ENCODE data around the gene TNNI2. TPM values are rescaled to one million over a fixed set of nuclear protein-coding genes. Genes with fewer than 3 reads are reported as not detected.

Gene TNNI2
- total and polyA plus RNA-seq, 10 of the 15 experiments (the other 5 are each of a cell fraction or from before 2014, with no cell fraction given): 0.14 to 0.79 (median 0.37) TPM; not detected in 4

- TF ChIP-seq ZNF687 (IDR thresholded peaks at IDR 0.05): no peak
- TF ChIP-seq ZNF592 (IDR thresholded peaks at IDR 0.05): no peak
Observed at GRCh38 chr11:1843098-1843473, 4.3 kb downstream of the TNNI2 start (continued).

GRCh38 chr11:1843796-1844195 lies 5.0 kb downstream of the TNNI2 start:
- ChIA-PET RAD21 (ENCODE audit: unreplicated experiment) (no interaction called here), POLR2A (no interaction called here), CTCF (interaction anchor here (0.9 kb wide), 1 partner anchor 39 kb away, joined by 3 read pairs; no protein-coding TSS in a partner anchor), SMC1A (ENCODE audit: uncharacterized antibody, unreplicated experiment) (no interaction called here)
- H3K4me2 ChIP-seq (ENCODE audit: control insufficient read depth, insufficient read depth): no peak overlapping the region
- H3K9me3 ChIP-seq (replicated peaks; ENCODE audit: control insufficient read depth, insufficient read depth, low read length): no peaks in the 10 kb centered on the region
- ATAC-seq (no peak), FAIRE-seq (no peak), DNase-seq (ENCODE audit: low read depth, low spot score) (no peak)
- 83% methylated on average over 8 of the region's 8 CpGs for WGBS (ENCODE audit: insufficient coverage, insufficient replicate concordance, low lambda C conversion rate, missing lambda C conversion rate)
- H3K4me3 ChIP-seq: no peak overlapping the region
- in situ Hi-C loops (cut with MboI) (no loop called here), intact Hi-C loops (cut with micrococcal nuclease; ENCODE audit: unreplicated experiment) (no loop called here)
- peaks cover 28% of the 10 kb centered on the region for H3K4me1 ChIP-seq (ENCODE audit: control insufficient read depth, insufficient read depth, low read length)
- no peaks in the 10 kb centered on the region; a peak in 1 of 4 replicates for H3K27me3 ChIP-seq (replicated peaks in 1 of 2; ENCODE audit: control insufficient read depth in 2 of 2, insufficient read depth in 2 of 2, low read length in 1 of 2)
- H2AFZ ChIP-seq (ENCODE audit: control insufficient read depth, low read depth, low read length): no peak overlapping the region
- no peaks in the 10 kb centered on the region for H3K36me3 ChIP-seq (ENCODE audit: control insufficient read depth in 2 of 2, insufficient read depth in 2 of 2, low read length in 1 of 2)
- H3K9ac ChIP-seq (ENCODE audit: control insufficient read depth, insufficient read depth, low read length): no peak overlapping the region
- no peak overlapping the region for H3K27ac ChIP-seq (ENCODE audit: control insufficient read depth, insufficient read depth)
- BruUV-seq (replicated peaks): no TSS peak
- H3K79me2 ChIP-seq (ENCODE audit: control insufficient read depth, insufficient read depth, low read length): no peaks in the 10 kb centered on the region
- no peaks in the 10 kb centered on the region for H4K20me1 ChIP-seq (ENCODE audit: control insufficient read depth, insufficient read depth)
- TF ChIP-seq CREM (IDR thresholded peaks at IDR 0.05; ENCODE audit: low read depth): no peak
- no peak for TF ChIP-seq YBX1 (IDR thresholded peaks at IDR 0.05)
- no peak for TF ChIP-seq CHD2 (IDR thresholded peaks at IDR 0.05; ENCODE audit: borderline replicate concordance, low read depth, low read length)
- no peak for TF ChIP-seq ZNF24 (IDR thresholded peaks at IDR 0.05)
- no peak for TF ChIP-seq ZNF687 (IDR thresholded peaks at IDR 0.05)
- no peak for TF ChIP-seq HDAC2 (IDR thresholded peaks at IDR 0.05)
- no peak for TF ChIP-seq SP1 (IDR thresholded peaks at IDR 0.05; ENCODE audit: low read depth, low read length)
- no peak for TF ChIP-seq E2F4 (IDR thresholded peaks at IDR 0.05; ENCODE audit: low read depth, low read length)
- TF ChIP-seq RCOR1 (conservative IDR thresholded peaks at IDR 0.05; ENCODE audit: low read depth, low read length): no peak
